PC-3 (cell line): ENCODE results near the gene FBXL5. TPM values are rescaled to one million over a fixed set of nuclear protein-coding genes. Genes with fewer than 3 reads are reported as not detected.

ENCODE experiments used
- ATAC-seq: fragments of 200-7000 bp; cut with Tn5 transposase; 2 replicates; pipeline ENCODE4 v1.9.1; 2020; ENCODE audit warnings: mild to moderate bottlenecking, moderate library complexity
- BruUV-seq: library from RNA; stranded (reverse); fragments of 400-500 nt; replicated peaks from 2 replicates; lab custom pipeline; 2021; lab: Mats Ljungman, UMichigan
- CTCF ChIA-PET: fragments of 300-600 bp; sonication (Branson Sonifier 250); formaldehyde crosslinking; loops from one replicate; lab custom pipeline; 2022; ENCODE audit warnings: antibody characterized with exemption; lab: Charles Lee
- POLR2A ChIA-PET: fragments of 300-600 bp; sonication (Branson Sonifier 250); formaldehyde crosslinking; loops from one replicate; lab custom pipeline; 2022; ENCODE audit warnings: antibody characterized with exemption; ENCODE audit not compliant: unreplicated experiment; lab: Charles Lee
- DNase-seq: peaks from one replicate; pipeline ENCODE4 v3.0.0-alpha.2; 2015
- H2AFZ ChIP-seq: fragments of 300-600 bp; sonication (generic); 2 replicates; pipeline ENCODE4 v1.6.0; 2016; ENCODE audit warnings: antibody characterized with exemption, low read length
- H3F3A ChIP-seq: fragments of 300-600 bp; sonication (generic); one replicate; pipeline ENCODE4 v1.6.0; 2017; ENCODE audit warnings: antibody characterized with exemption, low read length, control low read depth, mild to moderate bottlenecking; ENCODE audit not compliant: unreplicated experiment
- H3K27ac ChIP-seq: fragments of 300-600 bp; sonication (generic); 2 replicates; pipeline ENCODE4 v1.5.1; 2016; ENCODE audit warnings: mild to moderate bottlenecking, low read length
- H3K27me3 ChIP-seq: fragments of 300-600 bp; sonication (generic); 2 replicates; pipeline ENCODE4 v1.6.1; 2016; ENCODE audit warnings: low read length, mixed read lengths
- H3K36me3 ChIP-seq: fragments of 300-600 bp; sonication (generic); 2 replicates; pipeline ENCODE4 v1.6.1; 2016; ENCODE audit warnings: low read depth, mixed run types, low read length, mixed read lengths
- H3K4me1 ChIP-seq: fragments of 300-600 bp; sonication (generic); 2 replicates; pipeline ENCODE4 v1.5.1; 2016; ENCODE audit warnings: low read length; ENCODE audit not compliant: insufficient read depth
- H3K4me2 ChIP-seq: fragments of 300-600 bp; sonication (generic); 2 replicates; pipeline ENCODE4 v1.6.0; 2016; ENCODE audit warnings: low read length
- H3K4me3 ChIP-seq: fragments of 300-600 bp; sonication (generic); 2 replicates; pipeline ENCODE4 v1.5.1; 2016; ENCODE audit warnings: mild to moderate bottlenecking, low read length, mixed read lengths
- H3K79me2 ChIP-seq: fragments of 300-600 bp; sonication (generic); 2 replicates; pipeline ENCODE4 v1.6.1; 2017; ENCODE audit warnings: low read length, mixed read lengths
- H3K9ac ChIP-seq: fragments of 300-600 bp; sonication (generic); 2 replicates; pipeline ENCODE4 v1.6.0; 2016; ENCODE audit warnings: mild to moderate bottlenecking, low read length
- H3K9me2 ChIP-seq: fragments of 300-600 bp; sonication (generic); replicated peaks from 2 replicates; pipeline ENCODE4 v1.6.1; 2016; ENCODE audit warnings: mixed run types, low read length, mixed read lengths
- H3K9me3 ChIP-seq: fragments of 300-600 bp; sonication (generic); 2 replicates; pipeline ENCODE4 v1.6.1; 2016; ENCODE audit warnings: low read length, mixed read lengths
- H4K20me1 ChIP-seq: fragments of 300-600 bp; sonication (generic); 2 replicates; pipeline ENCODE4 v1.6.1; 2016; ENCODE audit warnings: low read length, mixed read lengths
- EZH2 ChIP-seq: fragments of 300-600 bp; sonication (generic); IDR thresholded peaks from one replicate; pipeline ENCODE4 v1.6.1; 2017; ENCODE audit warnings: antibody characterized with exemption, mild to moderate bottlenecking, low read length; ENCODE audit not compliant: unreplicated experiment
- EZH2phosphoT487 ChIP-seq: fragments of 300-600 bp; sonication (generic); IDR thresholded peaks from 2 replicates; pipeline ENCODE4 v1.6.1; 2018; ENCODE audit warnings: mild to moderate bottlenecking, antibody characterized with exemption, low read length, borderline replicate concordance
- intact Hi-C: fragments of 100-400 bp; cut with micrococcal nuclease; formaldehyde crosslinking; loops from 2 replicates; pipeline ENCODE4 v1.9.0; 2023
- total RNA-seq: library from RNA; depleted of rRNA; stranded (reverse); fragments of >200 nt; gene quantifications from 2 replicates; pipeline ENCODE4 v1.2.3, GENCODE V29; 2014
- TF ChIP-seq, protein P1 (sequence below): fragments of 300-600 bp; sonication (generic); conservative IDR thresholded peaks from 2 replicates; pipeline ENCODE4 v1.5.1; 2017; ENCODE audit warnings: antibody characterized with exemption, low read depth, mild to moderate bottlenecking, low read length

The FBXL5 gene
- total RNA-seq, 1 experiment from 2014 or later = 42.4 TPM

DNA sequence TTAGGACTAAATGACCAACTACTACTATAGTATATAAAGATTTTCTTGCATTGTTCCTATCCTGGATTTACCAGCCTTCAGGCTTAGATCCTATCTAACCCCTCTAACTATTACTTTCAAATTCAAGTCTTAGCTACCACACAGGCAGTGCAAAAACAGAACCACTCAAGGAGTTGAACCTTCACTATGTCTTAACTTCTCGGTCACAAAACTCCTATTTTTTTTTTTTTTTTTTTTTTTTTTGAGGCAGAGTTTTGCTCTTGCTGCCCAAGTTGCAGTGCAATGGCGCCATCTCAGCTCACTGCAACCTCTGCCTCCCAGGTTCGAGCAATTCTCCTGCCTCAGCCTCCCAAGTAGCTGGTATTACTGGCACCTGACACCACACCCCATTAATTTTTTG lies 20.2 kb upstream of the FBXL5 start:
- Histone ChIP-seq H3K4me1 (peaks cover 34% of the 10 kb centered on the region), H3K79me2 (peaks cover 90% of the 10 kb centered on the region), H3K4me3 (no peak overlapping the region), H3K27me3 (no peaks in the 10 kb centered on the region), H3K9me2 (no peaks in the 10 kb centered on the region), H3K9me3 (no peaks in the 10 kb centered on the region), H3K4me2 (no peak overlapping the region), H3K27ac (no peak overlapping the region), H4K20me1 (no peaks in the 10 kb centered on the region), H3K9ac (no peak overlapping the region), H2AFZ (no peak overlapping the region), H3F3A (no peaks in the 10 kb centered on the region), H3K36me3 (no peaks in the 10 kb centered on the region)
- ATAC-seq (no peak), DNase-seq (no peak)
- intact Hi-C loops = no loop called here
- ChIA-PET CTCF (no interaction called here), POLR2A (no interaction called here)
- TF ChIP-seq EZH2phosphoT487 (no peak), EZH2 (no peak)
- TF ChIP-seq, protein P1, sequence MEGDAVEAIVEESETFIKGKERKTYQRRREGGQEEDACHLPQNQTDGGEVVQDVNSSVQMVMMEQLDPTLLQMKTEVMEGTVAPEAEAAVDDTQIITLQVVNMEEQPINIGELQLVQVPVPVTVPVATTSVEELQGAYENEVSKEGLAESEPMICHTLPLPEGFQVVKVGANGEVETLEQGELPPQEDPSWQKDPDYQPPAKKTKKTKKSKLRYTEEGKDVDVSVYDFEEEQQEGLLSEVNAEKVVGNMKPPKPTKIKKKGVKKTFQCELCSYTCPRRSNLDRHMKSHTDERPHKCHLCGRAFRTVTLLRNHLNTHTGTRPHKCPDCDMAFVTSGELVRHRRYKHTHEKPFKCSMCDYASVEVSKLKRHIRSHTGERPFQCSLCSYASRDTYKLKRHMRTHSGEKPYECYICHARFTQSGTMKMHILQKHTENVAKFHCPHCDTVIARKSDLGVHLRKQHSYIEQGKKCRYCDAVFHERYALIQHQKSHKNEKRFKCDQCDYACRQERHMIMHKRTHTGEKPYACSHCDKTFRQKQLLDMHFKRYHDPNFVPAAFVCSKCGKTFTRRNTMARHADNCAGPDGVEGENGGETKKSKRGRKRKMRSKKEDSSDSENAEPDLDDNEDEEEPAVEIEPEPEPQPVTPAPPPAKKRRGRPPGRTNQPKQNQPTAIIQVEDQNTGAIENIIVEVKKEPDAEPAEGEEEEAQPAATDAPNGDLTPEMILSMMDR = no peak
- BruUV-seq = no TSS peak

DNA sequence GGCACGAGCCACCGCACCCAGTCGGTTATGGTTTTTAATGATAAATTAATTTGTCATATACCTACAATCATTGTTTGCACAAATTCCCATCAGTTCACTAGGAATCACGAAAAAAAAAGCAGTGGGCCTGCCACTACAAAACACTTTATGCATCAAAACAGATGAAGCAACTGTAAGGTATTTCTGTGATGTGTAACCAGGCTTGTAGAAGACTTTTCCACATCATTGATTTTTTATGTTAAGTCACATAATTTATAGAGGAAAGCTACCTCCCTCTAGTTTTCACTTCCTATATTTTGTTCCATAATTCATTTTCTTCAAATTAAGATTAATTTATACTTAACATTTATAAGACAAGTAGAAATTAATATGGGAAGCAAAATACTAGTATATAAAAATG lies 19.8 kb upstream of the FBXL5 start:
- H3K9ac ChIP-seq = no peak overlapping the region
- H3K9me3 ChIP-seq = no peaks in the 10 kb centered on the region
- H3K36me3 ChIP-seq = no peaks in the 10 kb centered on the region
- DNase-seq (no peak), ATAC-seq (no peak)
- H2AFZ ChIP-seq = no peak overlapping the region
- no peaks in the 10 kb centered on the region for H3K9me2 ChIP-seq
- no peak overlapping the region for H3K4me2 ChIP-seq
- TF ChIP-seq EZH2phosphoT487 = no peak
- no peak for TF ChIP-seq EZH2
- ChIA-PET CTCF (no interaction called here), POLR2A (no interaction called here)
- H3K79me2 ChIP-seq = peaks cover 89% of the 10 kb centered on the region
- no peak overlapping the region for H3K27ac ChIP-seq
- no peak overlapping the region for H3K4me3 ChIP-seq
- H3F3A ChIP-seq = no peaks in the 10 kb centered on the region
- no TSS peak for BruUV-seq
- peaks cover 32% of the 10 kb centered on the region for H3K4me1 ChIP-seq
- no peaks in the 10 kb centered on the region for H3K27me3 ChIP-seq
- no peaks in the 10 kb centered on the region for H4K20me1 ChIP-seq
- intact Hi-C loops = no loop called here

DNA sequence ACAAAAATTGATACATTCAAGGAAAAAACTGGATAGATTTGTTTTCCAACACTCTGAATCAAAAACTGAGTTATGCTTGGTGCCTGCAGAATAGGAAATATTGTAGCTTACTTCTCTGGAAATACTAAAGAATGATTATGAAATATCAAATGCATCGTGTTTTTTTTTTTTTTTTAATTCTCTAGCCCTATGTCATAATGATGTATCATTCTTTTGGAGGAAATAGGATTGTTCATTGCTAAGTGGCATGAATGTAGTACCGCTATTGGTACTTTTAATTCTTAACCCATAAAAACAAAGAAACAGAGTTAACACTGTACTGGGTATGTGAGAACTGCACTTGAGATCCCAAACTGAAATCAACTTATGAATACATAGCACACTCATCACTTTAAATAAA lies 18.9 kb upstream of the FBXL5 start:
- Histone ChIP-seq H3K9me2 (no peaks in the 10 kb centered on the region), H4K20me1 (no peaks in the 10 kb centered on the region), H3K4me3 (no peak overlapping the region), H3K79me2 (peaks cover 83% of the 10 kb centered on the region), H2AFZ (no peak overlapping the region), H3F3A (no peaks in the 10 kb centered on the region), H3K27ac (no peak overlapping the region), H3K4me2 (no peak overlapping the region), H3K27me3 (no peaks in the 10 kb centered on the region), H3K36me3 (no peaks in the 10 kb centered on the region), H3K9ac (no peak overlapping the region), H3K4me1 (peaks cover 24% of the 10 kb centered on the region), H3K9me3 (no peaks in the 10 kb centered on the region)
- intact Hi-C loops = no loop called here
- DNase-seq (no peak), ATAC-seq (no peak)
- no TSS peak for BruUV-seq
- ChIA-PET CTCF (no interaction called here), POLR2A (no interaction called here)
- TF ChIP-seq EZH2 (no peak), EZH2phosphoT487 (no peak)
- TF ChIP-seq, protein P1 = no peak
